Measurements from ENCODE around the gene ARSK.

DNA sequence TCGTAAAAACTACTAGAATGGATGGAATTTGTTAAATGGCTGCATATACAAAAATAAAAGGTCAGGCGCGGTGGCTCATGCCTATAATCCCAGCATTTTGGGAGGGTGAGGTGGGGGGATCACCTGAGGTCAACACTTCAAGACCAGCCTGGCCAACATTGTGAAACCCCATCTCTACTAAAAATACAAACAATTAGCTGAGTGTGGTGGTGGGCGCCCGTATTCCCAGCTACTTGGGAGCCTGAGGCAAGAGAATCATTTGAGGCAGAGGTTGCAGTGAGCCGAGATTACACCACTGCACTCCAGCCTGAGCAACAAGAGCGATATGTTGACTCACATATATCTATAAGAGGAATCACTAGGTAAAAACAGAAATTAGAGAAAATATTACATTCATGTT lies 55.6 kb downstream of the ARSK start:
- TF ChIP-seq, protein P1, sequence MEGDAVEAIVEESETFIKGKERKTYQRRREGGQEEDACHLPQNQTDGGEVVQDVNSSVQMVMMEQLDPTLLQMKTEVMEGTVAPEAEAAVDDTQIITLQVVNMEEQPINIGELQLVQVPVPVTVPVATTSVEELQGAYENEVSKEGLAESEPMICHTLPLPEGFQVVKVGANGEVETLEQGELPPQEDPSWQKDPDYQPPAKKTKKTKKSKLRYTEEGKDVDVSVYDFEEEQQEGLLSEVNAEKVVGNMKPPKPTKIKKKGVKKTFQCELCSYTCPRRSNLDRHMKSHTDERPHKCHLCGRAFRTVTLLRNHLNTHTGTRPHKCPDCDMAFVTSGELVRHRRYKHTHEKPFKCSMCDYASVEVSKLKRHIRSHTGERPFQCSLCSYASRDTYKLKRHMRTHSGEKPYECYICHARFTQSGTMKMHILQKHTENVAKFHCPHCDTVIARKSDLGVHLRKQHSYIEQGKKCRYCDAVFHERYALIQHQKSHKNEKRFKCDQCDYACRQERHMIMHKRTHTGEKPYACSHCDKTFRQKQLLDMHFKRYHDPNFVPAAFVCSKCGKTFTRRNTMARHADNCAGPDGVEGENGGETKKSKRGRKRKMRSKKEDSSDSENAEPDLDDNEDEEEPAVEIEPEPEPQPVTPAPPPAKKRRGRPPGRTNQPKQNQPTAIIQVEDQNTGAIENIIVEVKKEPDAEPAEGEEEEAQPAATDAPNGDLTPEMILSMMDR (IDR thresholded peaks at IDR 0.05) = no peak
- TF ChIP-seq POLR2A (IDR thresholded peaks at IDR 0.05) = no peak
